OCI-M2 (cell line): ENCODE data around the gene OAS2.
"Not testable (repeated sequence)": the region's sequence is repeated elsewhere in the genome, so short reads cannot be mapped to it uniquely, and the experiment has no call there.

Experiments
- DNase-seq: peaks from one replicate; lab custom pipeline; 2025; ENCODE audit not compliant: unreplicated experiment; lab: John Stamatoyannopoulos, UW

The OAS2 gene

GRCh38 chr12:112947761-112948160, 30.6 kb upstream of the OAS2 start:
- DNase-seq: no peak

DNA sequence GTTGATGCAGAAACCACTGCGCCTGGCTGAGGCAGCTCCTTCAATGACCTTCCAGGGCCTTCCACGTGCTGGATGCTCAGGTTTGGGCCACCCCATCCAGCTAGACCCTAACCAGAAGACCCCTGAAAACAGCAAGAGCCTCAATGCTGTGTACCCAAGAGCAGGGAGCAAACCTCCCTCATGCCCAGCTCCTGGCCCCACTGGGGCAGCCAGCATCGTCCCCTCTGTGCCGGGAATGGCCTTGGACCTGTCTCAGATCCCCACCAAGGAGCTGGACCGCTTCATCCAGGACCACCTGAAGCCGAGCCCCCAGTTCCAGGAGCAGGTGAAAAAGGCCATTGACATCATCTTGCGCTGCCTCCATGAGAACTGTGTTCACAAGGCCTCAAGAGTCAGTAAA, 29.5 kb upstream of the OAS2 start:
- no peak for DNase-seq

- DNase-seq: no peak
Observed at GRCh38 chr12:112950701-112951100, 27.6 kb upstream of the OAS2 start.

DNA sequence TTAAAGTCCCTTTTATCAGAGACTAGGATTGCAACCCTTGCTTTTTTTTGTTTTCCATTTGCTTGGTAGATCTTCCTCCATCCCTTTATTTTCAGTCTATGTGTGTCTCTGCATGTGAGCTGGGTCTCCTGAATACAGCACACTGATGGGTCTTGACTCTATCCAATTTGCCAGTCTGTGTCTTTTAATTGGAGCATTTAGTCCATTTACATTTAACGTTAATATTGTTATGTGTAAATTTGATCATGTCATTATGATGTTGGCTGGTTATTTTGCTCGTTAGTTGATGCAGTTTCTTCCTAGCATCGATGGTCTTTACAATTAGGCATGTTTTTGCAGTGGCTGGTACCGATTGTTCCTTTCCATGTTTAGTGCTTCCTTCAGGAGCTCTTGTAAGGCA, 21.2 kb upstream of the OAS2 start:
- not testable (repeated sequence) for DNase-seq

DNA sequence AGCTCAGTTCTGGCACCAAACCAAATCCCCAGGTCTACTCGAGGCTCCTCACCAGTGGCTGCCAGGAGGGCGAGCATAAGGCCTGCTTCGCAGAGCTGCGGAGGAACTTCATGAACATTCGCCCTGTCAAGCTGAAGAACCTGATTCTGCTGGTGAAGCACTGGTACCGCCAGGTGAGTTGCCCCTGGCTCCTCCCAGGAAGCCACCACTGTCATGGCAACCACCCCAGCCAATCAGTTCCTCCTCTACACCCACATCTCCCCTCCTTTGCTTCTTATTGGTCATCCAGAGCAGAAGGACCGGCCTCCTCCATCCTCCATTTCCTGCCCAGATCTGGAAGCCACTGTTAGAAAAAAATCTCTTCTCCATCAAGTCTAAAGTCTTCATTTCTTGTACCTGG, 17.2 kb upstream of the OAS2 start:
- DNase-seq: no peak

- no peak for DNase-seq
Observed at GRCh38 chr12:112961536-112961935, 16.8 kb upstream of the OAS2 start.

DNA sequence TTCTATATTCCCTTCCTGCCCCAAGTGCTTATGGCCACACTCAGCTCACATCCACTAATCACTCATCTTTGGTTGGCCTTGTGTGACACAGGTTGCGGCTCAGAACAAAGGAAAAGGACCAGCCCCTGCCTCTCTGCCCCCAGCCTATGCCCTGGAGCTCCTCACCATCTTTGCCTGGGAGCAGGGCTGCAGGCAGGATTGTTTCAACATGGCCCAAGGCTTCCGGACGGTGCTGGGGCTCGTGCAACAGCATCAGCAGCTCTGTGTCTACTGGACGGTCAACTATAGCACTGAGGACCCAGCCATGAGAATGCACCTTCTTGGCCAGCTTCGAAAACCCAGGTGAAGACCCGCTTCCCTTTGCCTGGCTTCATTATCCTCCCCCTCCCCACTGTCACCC, 15.8 kb upstream of the OAS2 start:
- DNase-seq: no peak

GRCh38 chr12:112963227-112963861, 15.0 kb upstream of the OAS2 start:
- DNase-seq: no peak

DNA sequence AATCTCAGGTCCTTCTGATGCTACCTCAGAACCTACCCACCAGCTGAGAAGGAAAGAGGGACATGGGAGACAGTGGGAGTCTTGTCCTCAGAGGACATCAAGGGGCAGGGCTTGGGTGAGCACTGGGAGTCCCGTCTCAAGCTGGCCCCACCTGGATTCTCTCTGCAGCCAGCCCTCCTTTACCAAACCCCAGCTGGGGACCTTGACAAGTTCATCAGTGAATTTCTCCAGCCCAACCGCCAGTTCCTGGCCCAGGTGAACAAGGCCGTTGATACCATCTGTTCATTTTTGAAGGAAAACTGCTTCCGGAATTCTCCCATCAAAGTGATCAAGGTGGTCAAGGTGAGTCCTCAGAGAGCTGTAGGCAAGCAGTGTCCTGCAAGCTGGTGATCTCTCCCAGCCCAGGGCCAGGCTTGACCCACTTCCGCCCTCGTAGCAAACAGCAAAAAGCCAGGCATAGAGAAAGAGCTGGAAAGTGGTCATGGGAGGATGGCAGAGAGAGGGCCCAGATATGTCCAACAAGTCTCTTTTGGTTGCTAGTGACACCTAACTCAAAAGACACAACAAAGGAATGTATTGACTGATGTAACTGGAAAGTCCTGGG, 14.2 kb upstream of the OAS2 start:
- no peak for DNase-seq

DNA sequence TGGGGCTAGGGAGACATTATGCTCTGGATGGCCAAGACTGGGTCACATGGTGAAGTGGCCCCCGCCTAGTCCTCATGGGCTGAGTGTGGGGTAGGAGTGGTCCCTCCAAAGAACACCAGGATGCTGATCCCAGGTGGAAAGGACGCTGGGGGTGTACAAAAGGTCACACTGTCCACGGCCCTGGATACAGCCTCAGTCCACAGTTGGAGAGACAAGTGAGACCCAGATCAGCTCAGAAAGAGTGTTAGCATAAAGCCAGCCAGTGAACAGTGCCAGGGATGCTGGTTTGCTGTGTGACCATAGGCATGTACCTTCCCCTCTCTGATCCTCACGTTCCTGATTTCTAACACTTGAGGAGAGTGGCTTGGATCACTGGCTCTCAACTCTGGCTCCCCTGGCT, 13.4 kb upstream of the OAS2 start:
- DNase-seq: no peak

GRCh38 chr12:112965643-112966042, 12.7 kb upstream of the OAS2 start:
- DNase-seq: no peak

- DNase-seq: no peak
Observed at GRCh38 chr12:112967306-112967705, 11.0 kb upstream of the OAS2 start.

DNA sequence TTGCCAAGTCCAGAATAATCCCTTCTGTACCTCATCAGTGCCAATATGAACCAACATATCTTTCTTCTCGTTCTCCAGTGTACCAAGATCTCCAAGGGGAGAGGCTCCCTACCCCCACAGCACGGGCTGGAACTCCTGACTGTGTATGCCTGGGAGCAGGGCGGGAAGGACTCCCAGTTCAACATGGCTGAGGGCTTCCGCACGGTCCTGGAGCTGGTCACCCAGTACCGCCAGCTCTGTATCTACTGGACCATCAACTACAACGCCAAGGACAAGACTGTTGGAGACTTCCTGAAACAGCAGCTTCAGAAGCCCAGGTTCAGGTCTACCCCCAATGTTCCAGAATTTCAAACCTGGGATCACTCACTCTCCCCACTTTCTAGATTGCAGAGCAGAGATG, 10.5 kb upstream of the OAS2 start:
- DNase-seq: no peak

DNA sequence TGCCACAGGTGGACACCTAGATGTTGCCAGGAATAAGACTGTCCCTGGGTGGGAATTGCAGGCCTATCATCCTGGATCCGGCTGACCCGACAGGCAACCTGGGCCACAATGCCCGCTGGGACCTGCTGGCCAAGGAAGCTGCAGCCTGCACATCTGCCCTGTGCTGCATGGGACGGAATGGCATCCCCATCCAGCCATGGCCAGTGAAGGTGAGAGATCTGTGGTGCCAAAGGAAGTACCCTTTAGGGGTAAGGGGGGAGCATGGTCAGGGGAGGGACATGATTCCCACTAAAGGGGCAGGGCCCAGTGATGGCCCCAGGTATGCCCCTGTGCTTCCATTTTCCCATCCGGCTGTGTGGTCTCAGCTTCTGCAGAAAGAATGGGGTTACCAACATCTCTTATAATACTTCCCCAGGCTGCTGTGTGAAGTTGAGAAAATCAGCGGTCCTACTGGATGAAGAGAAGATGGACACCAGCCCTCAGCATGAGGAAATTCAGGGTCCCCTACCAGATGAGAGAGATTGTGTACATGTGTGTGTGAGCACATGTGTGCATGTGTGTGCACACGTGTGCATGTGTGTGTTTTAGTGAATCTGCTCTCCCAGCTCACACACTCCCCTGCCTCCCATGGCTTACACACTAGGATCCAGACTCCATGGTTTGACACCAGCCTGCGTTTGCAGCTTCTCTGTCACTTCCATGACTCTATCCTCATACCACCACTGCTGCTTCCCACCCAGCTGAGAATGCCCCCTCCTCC, 8.6 kb upstream of the OAS2 start:
- DNase-seq: no peak

GRCh38 chr12:112970391-112970790, 7.9 kb upstream of the OAS2 start:
- no peak for DNase-seq

DNA sequence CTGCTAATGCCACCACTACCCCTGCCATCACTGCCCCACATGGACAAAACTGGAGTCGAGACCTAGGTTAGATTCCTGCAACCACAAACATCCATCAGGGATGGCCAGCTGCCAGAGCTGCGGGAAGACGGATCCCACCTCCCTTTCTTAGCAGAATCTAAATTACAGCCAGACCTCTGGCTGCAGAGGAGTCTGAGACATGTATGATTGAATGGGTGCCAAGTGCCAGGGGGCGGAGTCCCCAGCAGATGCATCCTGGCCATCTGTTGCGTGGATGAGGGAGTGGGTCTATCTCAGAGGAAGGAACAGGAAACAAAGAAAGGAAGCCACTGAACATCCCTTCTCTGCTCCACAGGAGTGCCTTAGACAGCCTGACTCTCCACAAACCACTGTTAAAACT, 7.1 kb upstream of the OAS2 start:
- DNase-seq: no peak

DNA sequence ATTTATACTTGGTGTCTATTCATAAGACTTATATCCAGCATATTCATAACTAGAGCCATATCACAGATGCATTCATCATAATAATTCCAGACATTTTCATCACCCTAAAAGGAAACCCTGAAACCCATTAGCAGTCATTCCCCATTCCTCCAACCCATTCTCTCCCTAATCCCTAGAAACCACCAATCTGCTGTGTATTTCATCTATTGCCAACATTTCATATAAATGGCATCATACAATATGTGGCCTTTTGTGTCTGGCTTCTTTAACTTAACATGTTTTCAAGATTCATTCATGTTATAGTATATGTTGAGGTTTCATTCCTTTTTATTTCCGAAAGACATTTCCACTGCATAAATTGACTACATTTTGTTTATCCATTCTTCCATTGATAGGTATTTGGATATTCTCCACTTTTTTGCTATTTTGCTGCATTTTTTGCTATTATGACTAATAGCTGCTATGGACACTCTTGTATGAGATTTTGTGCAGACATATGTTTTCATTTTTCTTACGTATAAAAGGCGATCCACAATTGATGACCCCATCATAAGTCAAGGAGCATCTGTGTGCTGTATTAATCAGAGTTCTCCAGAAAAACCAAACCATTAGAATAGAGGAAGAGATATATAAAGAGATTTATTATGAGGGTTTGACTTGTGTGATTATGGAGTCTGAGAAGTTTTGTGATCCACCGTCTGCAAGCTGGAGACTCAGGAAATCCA, 5.1 kb upstream of the OAS2 start:
- DNase-seq: no peak

DNA sequence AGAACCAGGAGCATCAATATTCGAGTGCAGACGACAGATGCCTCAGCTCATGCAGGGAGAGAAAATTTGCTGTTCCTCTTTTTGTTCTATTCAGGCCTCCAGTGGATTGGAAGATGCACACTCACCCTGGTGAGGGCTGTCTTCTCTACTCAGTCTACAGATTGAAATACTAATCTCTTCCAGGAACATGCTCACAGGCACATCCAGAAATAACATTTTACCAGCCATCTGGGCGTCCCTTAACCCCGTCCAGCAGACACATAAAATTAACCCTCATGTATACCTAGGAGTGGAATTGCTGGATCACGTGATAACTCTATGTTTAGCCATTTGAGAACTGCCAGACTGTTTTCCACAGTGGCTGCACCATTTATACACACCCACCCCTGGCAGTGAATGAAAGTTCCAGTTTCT, 4.5 kb upstream of the OAS2 start:
- no peak for DNase-seq

DNA sequence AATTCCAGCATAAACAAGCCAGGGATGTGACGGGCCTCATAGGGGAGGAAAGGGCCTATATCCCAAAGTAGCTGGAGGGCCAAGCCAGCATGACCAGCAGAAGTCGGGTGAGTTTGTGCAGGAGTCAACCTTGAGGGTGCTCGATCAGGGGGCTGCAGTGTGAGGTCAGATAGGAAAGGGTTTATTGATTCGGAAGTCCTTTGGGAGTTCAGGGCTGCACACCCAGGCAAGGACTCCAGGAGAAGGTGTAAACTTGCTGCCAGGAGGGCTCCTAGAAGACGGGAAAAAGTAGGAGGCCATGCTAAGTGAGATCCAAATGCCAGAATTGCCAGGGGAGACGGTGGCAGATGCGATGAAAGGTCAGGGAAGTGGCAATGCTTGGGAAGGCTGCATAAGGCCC, 3.4 kb upstream of the OAS2 start:
- no peak for DNase-seq

- DNase-seq: no peak
Observed at GRCh38 chr12:112977139-112977538, 1.2 kb upstream of the OAS2 start.

DNA sequence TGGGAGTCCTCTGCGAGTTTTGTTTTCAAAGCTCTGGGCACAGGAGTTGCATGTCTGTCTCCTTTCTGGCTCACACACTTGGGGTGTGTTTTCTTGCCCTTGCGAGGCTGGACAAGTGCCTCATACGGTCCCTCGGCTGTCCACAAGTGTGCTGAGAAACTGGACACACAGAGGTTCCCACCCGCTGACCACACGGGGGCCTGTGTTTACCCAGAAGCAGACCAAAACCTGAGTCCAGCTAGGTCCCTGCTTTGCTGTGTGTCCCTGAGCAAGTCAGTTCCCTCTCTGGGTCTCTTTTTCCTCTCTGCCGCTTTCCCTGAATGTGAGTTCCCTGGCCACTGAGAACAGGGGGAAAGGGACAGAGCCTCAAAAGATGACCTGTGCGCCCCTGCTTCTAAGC, 678 bp upstream of the OAS2 start:
- no peak for DNase-seq
